HepG2 (cell line): ENCODE data around the gene AARS2. TPM values are rescaled to one million over a fixed set of nuclear protein-coding genes. Genes with fewer than 3 reads are reported as not detected.

Experiments
- ATAC-seq: fragments of 200-7000 bp; cut with Tn5 transposase; 3 replicates; pipeline ENCODE4 v1.9.1; 2020; ENCODE audit warnings: mild to moderate bottlenecking, moderate library complexity
- BruUV-seq: library from RNA; stranded (reverse); fragments of 400-500 nt; replicated peaks from 2 replicates; lab custom pipeline; 2021; lab: Mats Ljungman, UMichigan
- CTCF ChIA-PET: fragments of 300-600 bp; formaldehyde crosslinking; extraction: SDS; loops from one replicate; lab custom pipeline; 2021; ENCODE audit warnings: low total read pairs, inconsistent platforms, low intra/inter-chr PET ratio; lab: Yijun Ruan, JAX
- POLR2A ChIA-PET: fragments of 350-600 bp; sonication (Branson Sonifier 250); formaldehyde crosslinking; loops from one replicate; lab custom pipeline; 2020; ENCODE audit warnings: antibody characterized with exemption, inconsistent platforms; lab: Yijun Ruan, JAX
- DNase-seq: peaks from one replicate; pipeline ENCODE4 v3.0.0-alpha.2; 2015; ENCODE audit warnings: low spot score
- FAIRE-seq: peaks from 3 replicates; lab custom pipeline; 2011; peaks lifted over from hg19 to GRCh38; lab: Jason Lieb, UNC
- H2AFZ ChIP-seq: one replicate; pipeline ENCODE4 v1.6.1; 2011; ENCODE audit warnings: low read length, inconsistent platforms
- H3K27ac ChIP-seq: fragments of 300-600 bp; 3 replicates; pipeline ENCODE4 v1.8.0; 2011; ENCODE audit warnings: mixed run types, mild to moderate bottlenecking, mixed read lengths, low read length, inconsistent platforms; ENCODE audit not compliant: insufficient read depth; ENCODE audit errors: extremely low read length
- H3K27me3 ChIP-seq, 2 experiments: fragments of 200-600 bp in 1 of 2; 2 replicates in 1 of 2; 3 replicates in 1 of 2; pipeline versions ENCODE4 v1.6.0 to v1.8.0; 2011; ENCODE audit warnings: low read length in 2 of 2, mild to moderate bottlenecking in 2 of 2, moderate library complexity in 2 of 2, inconsistent platforms in 1 of 2; ENCODE audit not compliant: insufficient read depth in 2 of 2, control insufficient read depth in 1 of 2
- H3K36me3 ChIP-seq, 2 experiments: fragments of 200-600 bp in 1 of 2; replicated peaks in 1 of 2; 2 replicates in 1 of 2; 3 replicates in 1 of 2; pipeline versions ENCODE4 v1.5.1 to v1.8.0; 2011; ENCODE audit warnings: low read length in 2 of 2, inconsistent platforms in 1 of 2; ENCODE audit not compliant: insufficient read depth in 2 of 2, control insufficient read depth in 1 of 2
- H3K4me1 ChIP-seq: 2 replicates; pipeline ENCODE4 v1.5.1; 2012; ENCODE audit warnings: low read length, inconsistent platforms; ENCODE audit not compliant: insufficient read depth
- H3K4me2 ChIP-seq: 2 replicates; pipeline ENCODE4 v1.6.0; 2011; ENCODE audit warnings: low read depth, low read length, inconsistent platforms
- H3K4me3 ChIP-seq, 3 experiments: fragments of 200-600 bp in 1 of 3; sonication (generic), shearing (Covaris generic) in 1 of 3; replicated peaks in 1 of 3; 2 replicates each; pipeline ENCODE4 v1.5.1; 2011 to 2016; ENCODE audit warnings: low read length in 3 of 3, inconsistent platforms in 2 of 3, low read depth in 2 of 3, mild to moderate bottlenecking in 2 of 3, control low read depth in 1 of 3, mixed read lengths in 1 of 3; ENCODE audit not compliant: insufficient read depth in 1 of 3
- H3K79me2 ChIP-seq: one replicate; pipeline ENCODE4 v1.6.1; 2011; ENCODE audit warnings: low read length, inconsistent platforms; ENCODE audit not compliant: insufficient read depth
- H3K9ac ChIP-seq: 2 replicates; pipeline ENCODE4 v1.6.0; 2011; ENCODE audit warnings: mild to moderate bottlenecking, low read depth, low read length, inconsistent platforms; ENCODE audit not compliant: insufficient read depth
- H3K9me3 ChIP-seq: 2 replicates; pipeline ENCODE4 v1.5.1; 2012; ENCODE audit warnings: mild to moderate bottlenecking, low read length
- H4K20me1 ChIP-seq: 2 replicates; pipeline ENCODE4 v1.6.0; 2011; ENCODE audit warnings: inconsistent platforms, mild to moderate bottlenecking, low read length, moderate library complexity; ENCODE audit not compliant: insufficient read depth
- ADNP ChIP-seq: sonication (generic); formaldehyde crosslinking; IDR thresholded peaks from 2 replicates; pipeline ENCODE4 v1.4.0; 2020; ENCODE audit warnings: missing genetic modification reagents
- CREM ChIP-seq, 2 experiments: sonication (generic) in 1 of 2; formaldehyde crosslinking in 1 of 2; IDR thresholded peaks; 2 replicates each; pipeline versions ENCODE4 v1.4.0 to v1.6.1; 2016 to 2020; ENCODE audit warnings: antibody characterized with exemption in 1 of 2, mild to moderate bottlenecking in 1 of 2, missing genetic modification reagents in 1 of 2
- ELF3 ChIP-seq: IDR thresholded peaks from 2 replicates; pipeline ENCODE4 v1.6.1; 2016; ENCODE audit warnings: missing genetic modification reagents, missing compliant biosample characterization
- ETV6 ChIP-seq: sonication (generic); formaldehyde crosslinking; conservative IDR thresholded peaks from 2 replicates; pipeline ENCODE4 v1.4.0; 2020; ENCODE audit warnings: missing genetic modification reagents
- HNRNPL ChIP-seq: fragments of 200-400 bp; formaldehyde crosslinking; IDR thresholded peaks from 2 replicates; pipeline ENCODE4 v1.6.1; 2017; ENCODE audit warnings: mild to moderate bottlenecking, low read depth, low read length
- NPAS2 ChIP-seq: sonication (generic); formaldehyde crosslinking; IDR thresholded peaks from 2 replicates; pipeline ENCODE4 v1.8.0; 2022; ENCODE audit warnings: mild to moderate bottlenecking, missing genetic modification reagents, borderline replicate concordance
- PHF21A ChIP-seq: sonication (generic); formaldehyde crosslinking; IDR thresholded peaks from 2 replicates; pipeline ENCODE4 v1.5.0; 2020; ENCODE audit warnings: mild to moderate bottlenecking, missing genetic modification reagents
- SPEN ChIP-seq: sonication (generic); formaldehyde crosslinking; IDR thresholded peaks from 2 replicates; pipeline ENCODE4 v1.5.1; 2020; ENCODE audit warnings: low read depth, mild to moderate bottlenecking, missing genetic modification reagents
- SRSF4 ChIP-seq: fragments of 200-400 bp; formaldehyde crosslinking; IDR thresholded peaks from one replicate; pipeline ENCODE4 v1.6.1; 2018; ENCODE audit warnings: mild to moderate bottlenecking, low read depth, low read length, moderate library complexity; ENCODE audit not compliant: poor library complexity, severe bottlenecking
- TSC22D2 ChIP-seq: sonication (generic); formaldehyde crosslinking; IDR thresholded peaks from 2 replicates; pipeline ENCODE4 v1.5.1; 2020; ENCODE audit warnings: missing genetic modification reagents, mild to moderate bottlenecking, borderline replicate concordance
- ZNF317 ChIP-seq: sonication (generic); formaldehyde crosslinking; IDR thresholded peaks from 2 replicates; pipeline ENCODE4 v1.5.0; 2020; ENCODE audit warnings: mild to moderate bottlenecking, missing genetic modification reagents
- ZNF562 ChIP-seq: sonication (generic); formaldehyde crosslinking; IDR thresholded peaks from 2 replicates; pipeline ENCODE4 v1.8.0; 2022; ENCODE audit warnings: missing genetic modification reagents, borderline replicate concordance
- WGBS: methylation state at CpG from one replicate; pipeline ENCODE4 v1.1.6; 2017; ENCODE audit warnings: low lambda C conversion rate; 5-methylcytosine and 5-hydroxymethylcytosine counted together
- in situ Hi-C: cut with HindIII; loops from 2 replicates; pipeline ENCODE4 v1.10.0; 2017; ENCODE audit warnings: low pct_unique_long_range_greater_than_20kb; ENCODE audit not compliant: extremely low pct_ligation_motif_present
- intact Hi-C: fragments of 100-400 bp; cut with micrococcal nuclease; formaldehyde crosslinking; loops from one replicate; pipeline ENCODE4 v1.10.0; 2022; ENCODE audit not compliant: unreplicated experiment
- polyA plus RNA-seq, 8 experiments: library from polyadenylated mRNA; depleted of rRNA in 3 of 8; stranded (reverse) in 7 of 8; unstranded in 1 of 8; fragments of >200 nt; fragmentation: Illumina TruSeq in 4 of 8; extraction: Trizol in 4 of 8; gene quantifications; 2 replicates each; pipeline versions ENCODE4 v1.2.1 to v1.2.3, GENCODE V29; 2011 to 2016; ENCODE audit warnings: low read depth in 4 of 8, missing spikeins in 1 of 8, mixed read lengths in 1 of 8; ENCODE audit not compliant: insufficient read depth in 1 of 8
- total RNA-seq, 5 experiments: library from RNA; depleted of rRNA; stranded (reverse); fragments of >200 nt; fragmentation: Illumina TruSeq; extraction: Trizol; gene quantifications; 2 replicates each; pipeline ENCODE4 v1.2.3, GENCODE V29; 2016; ENCODE audit warnings: low read depth in 1 of 5
- TF ChIP-seq, protein P1 (sequence below): sonication (generic); formaldehyde crosslinking; IDR thresholded peaks from 2 replicates; pipeline ENCODE4 v1.5.1; 2020; ENCODE audit warnings: mild to moderate bottlenecking, missing genetic modification reagents, borderline replicate concordance
- TF ChIP-seq, protein P2 (sequence below): sonication (generic); formaldehyde crosslinking; IDR thresholded peaks from 2 replicates; pipeline ENCODE4 v1.8.0; 2022; ENCODE audit warnings: mild to moderate bottlenecking, missing genetic modification reagents, moderate library complexity
- TF ChIP-seq, protein P3 (sequence below): IDR thresholded peaks from 2 replicates; pipeline ENCODE4 v1.6.1; 2018; ENCODE audit warnings: missing genetic modification reagents, mild to moderate bottlenecking, missing compliant biosample characterization
- TF ChIP-seq, protein P4 (sequence below): IDR thresholded peaks from 2 replicates; pipeline ENCODE4 v1.6.1; 2016; ENCODE audit warnings: mild to moderate bottlenecking, missing biosample characterization, missing genetic modification reagents

Gene AARS2
- total and polyA plus RNA-seq, 2 of the 13 experiments (the other 11 are each of a cell fraction or from before 2014, with no cell fraction given), result 7.5 to 24.1 TPM

DNA sequence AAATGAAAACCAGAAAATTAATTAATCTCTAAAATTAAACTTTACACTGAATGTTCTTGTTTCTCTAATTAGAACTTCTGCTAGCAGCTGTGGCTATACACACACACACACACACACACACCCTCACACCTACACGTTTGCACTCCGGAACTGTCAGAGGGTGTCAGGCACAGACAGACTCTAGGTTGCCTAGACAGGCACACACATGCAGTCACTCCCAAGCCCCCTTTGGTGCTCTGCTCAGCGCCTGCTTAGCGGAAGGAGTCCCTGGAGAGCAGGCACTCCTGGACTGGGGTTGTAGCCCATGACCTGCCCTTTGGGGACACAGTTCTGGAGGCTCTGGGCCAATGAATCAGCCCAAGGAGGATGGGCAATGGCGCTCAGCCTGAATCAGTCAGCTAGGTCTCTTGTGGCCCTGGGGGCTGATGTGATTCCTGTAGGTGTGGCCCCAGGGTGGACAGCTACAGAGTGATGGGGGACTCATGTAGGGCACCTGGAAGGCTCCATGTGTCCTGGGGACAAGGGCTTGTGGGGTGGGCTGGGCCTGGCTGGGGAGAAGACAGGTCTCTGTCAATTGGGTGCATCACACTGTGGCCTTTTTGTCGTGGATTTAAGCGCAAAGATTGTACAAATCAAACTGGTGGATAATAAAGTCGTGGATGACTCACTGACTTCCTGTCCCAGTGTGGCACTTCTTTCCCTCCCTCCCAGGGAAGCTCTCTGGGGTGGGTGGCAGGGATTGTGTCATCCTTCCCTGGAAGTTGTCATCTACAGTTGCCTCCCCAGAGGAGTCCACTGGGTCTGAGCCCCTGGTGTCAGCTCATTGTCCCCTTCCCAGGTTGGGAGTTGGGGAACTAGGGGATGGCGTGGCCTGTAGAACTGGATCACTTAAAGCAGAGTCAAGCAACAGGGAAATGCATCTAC lies 34.1 kb downstream of the AARS2 start:
- Histone ChIP-seq H4K20me1 (peaks cover 3% of the 10 kb centered on the region; the same call in 1 of the 2 replicates), H3K79me2 (no peaks in the 10 kb centered on the region), H3K27me3 (peaks cover 29 to 80% of the 10 kb centered on the region in 2 experiments), H3K9ac (no peak overlapping the region), H3K36me3 (no peaks in the 10 kb centered on the region), H3K27ac (no peak overlapping the region), H3K4me2 (no peak overlapping the region), H3K4me1 (peaks cover 28% of the 10 kb centered on the region), H3K9me3 (no peaks in the 10 kb centered on the region), H2AFZ (no peak overlapping the region), H3K4me3 (no peak overlapping the region)
- intact Hi-C loops (no loop called here), in situ Hi-C loops (no loop called here)
- FAIRE-seq (no peak), ATAC-seq (no peak), DNase-seq (no peak)
- BruUV-seq, result no TSS peak
- ChIA-PET POLR2A (no interaction called here), CTCF (no interaction called here)
- WGBS, result 11% methylated on average over 8 of the region's 9 CpGs
- TF ChIP-seq SRSF4 (no peak), ADNP (CRISPR knock-in tag) (no peak), HNRNPL (no peak), CREM (IDR thresholded peaks at IDR 0.05) (no peak), CREM (CRISPR knock-in tag; IDR thresholded peaks at IDR 0.05) (no peak), PHF21A (CRISPR knock-in tag) (no peak), NPAS2 (no peak), ETV6 (CRISPR knock-in tag) (no peak), ELF3 (no peak), TSC22D2 (CRISPR knock-in tag) (no peak), SPEN (CRISPR knock-in tag) (no peak), ZNF562 (CRISPR knock-in tag) (no peak), ZNF317 (no peak)
- TF ChIP-seq, protein P1, sequence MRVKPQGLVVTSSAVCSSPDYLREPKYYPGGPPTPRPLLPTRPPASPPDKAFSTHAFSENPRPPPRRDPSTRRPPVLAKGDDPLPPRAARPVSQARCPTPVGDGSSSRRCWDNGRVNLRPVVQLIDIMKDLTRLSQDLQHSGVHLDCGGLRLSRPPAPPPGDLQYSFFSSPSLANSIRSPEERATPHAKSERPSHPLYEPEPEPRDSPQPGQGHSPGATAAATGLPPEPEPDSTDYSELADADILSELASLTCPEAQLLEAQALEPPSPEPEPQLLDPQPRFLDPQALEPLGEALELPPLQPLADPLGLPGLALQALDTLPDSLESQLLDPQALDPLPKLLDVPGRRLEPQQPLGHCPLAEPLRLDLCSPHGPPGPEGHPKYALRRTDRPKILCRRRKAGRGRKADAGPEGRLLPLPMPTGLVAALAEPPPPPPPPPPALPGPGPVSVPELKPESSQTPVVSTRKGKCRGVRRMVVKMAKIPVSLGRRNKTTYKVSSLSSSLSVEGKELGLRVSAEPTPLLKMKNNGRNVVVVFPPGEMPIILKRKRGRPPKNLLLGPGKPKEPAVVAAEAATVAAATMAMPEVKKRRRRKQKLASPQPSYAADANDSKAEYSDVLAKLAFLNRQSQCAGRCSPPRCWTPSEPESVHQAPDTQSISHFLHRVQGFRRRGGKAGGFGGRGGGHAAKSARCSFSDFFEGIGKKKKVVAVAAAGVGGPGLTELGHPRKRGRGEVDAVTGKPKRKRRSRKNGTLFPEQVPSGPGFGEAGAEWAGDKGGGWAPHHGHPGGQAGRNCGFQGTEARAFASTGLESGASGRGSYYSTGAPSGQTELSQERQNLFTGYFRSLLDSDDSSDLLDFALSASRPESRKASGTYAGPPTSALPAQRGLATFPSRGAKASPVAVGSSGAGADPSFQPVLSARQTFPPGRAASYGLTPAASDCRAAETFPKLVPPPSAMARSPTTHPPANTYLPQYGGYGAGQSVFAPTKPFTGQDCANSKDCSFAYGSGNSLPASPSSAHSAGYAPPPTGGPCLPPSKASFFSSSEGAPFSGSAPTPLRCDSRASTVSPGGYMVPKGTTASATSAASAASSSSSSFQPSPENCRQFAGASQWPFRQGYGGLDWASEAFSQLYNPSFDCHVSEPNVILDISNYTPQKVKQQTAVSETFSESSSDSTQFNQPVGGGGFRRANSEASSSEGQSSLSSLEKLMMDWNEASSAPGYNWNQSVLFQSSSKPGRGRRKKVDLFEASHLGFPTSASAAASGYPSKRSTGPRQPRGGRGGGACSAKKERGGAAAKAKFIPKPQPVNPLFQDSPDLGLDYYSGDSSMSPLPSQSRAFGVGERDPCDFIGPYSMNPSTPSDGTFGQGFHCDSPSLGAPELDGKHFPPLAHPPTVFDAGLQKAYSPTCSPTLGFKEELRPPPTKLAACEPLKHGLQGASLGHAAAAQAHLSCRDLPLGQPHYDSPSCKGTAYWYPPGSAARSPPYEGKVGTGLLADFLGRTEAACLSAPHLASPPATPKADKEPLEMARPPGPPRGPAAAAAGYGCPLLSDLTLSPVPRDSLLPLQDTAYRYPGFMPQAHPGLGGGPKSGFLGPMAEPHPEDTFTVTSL (CRISPR knock-in tag), result no peak
- TF ChIP-seq, protein P2, sequence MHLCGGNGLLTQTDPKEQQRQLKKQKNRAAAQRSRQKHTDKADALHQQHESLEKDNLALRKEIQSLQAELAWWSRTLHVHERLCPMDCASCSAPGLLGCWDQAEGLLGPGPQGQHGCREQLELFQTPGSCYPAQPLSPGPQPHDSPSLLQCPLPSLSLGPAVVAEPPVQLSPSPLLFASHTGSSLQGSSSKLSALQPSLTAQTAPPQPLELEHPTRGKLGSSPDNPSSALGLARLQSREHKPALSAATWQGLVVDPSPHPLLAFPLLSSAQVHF (CRISPR knock-in tag), result no peak
- TF ChIP-seq, protein P3, sequence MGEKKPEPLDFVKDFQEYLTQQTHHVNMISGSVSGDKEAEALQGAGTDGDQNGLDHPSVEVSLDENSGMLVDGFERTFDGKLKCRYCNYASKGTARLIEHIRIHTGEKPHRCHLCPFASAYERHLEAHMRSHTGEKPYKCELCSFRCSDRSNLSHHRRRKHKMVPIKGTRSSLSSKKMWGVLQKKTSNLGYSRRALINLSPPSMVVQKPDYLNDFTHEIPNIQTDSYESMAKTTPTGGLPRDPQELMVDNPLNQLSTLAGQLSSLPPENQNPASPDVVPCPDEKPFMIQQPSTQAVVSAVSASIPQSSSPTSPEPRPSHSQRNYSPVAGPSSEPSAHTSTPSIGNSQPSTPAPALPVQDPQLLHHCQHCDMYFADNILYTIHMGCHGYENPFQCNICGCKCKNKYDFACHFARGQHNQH (CRISPR knock-in tag), result no peak
- TF ChIP-seq, protein P4, sequence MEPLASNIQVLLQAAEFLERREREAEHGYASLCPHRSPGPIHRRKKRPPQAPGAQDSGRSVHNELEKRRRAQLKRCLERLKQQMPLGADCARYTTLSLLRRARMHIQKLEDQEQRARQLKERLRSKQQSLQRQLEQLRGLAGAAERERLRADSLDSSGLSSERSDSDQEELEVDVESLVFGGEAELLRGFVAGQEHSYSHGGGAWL (CRISPR knock-in tag), result no peak
